Ureter (tissue), 1 donor: ENCODE results near the gene NEXN. TPM values are rescaled to one million over a fixed set of nuclear protein-coding genes. Genes with fewer than 3 reads are reported as not detected.
"Not testable (repeated sequence)": the region's sequence is repeated elsewhere in the genome, so short reads cannot be mapped to it uniquely, and the experiment has no call there.

Source experiments
- DNase-seq: peaks from one replicate; pipeline ENCODE4 v3.0.0-alpha.2; 2020; ENCODE audit warnings: low spot score
- total RNA-seq: library from RNA; stranded (reverse); gene quantifications from one replicate; pipeline ENCODE4 v1.2.4, GENCODE V29; 2023
- donor health status: DM: yes; HTN: yes; CAD: no.

NEXN gene
- total RNA-seq, 1 donor from 2014 or later, result 22.9 TPM

DNA sequence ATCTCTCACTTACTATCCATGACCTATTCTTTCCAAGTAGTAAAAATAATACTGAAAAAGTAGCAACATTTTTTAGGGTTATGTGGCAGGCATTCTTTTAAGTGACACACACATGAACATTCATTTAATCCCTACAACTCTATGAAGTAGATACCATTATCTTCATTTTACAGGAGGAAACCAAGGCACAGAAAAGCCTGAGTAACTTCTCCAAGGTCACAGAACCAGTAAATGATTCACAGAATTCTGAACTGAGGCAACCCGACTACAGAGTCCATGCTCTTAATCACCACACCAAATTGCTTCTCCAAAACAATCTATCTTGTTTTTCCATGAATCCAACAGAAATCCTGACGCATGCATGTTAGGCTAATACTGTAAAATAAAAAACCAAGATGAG, 73.0 kb downstream of the NEXN start:
- DNase-seq, result no peak

- DNase-seq, result no peak
Observed at GRCh38 chr1:77966291-77966690, 77.9 kb downstream of the NEXN start.

- no peak for DNase-seq
Observed at GRCh38 chr1:77970192-77970591, 81.8 kb downstream of the NEXN start.

DNA sequence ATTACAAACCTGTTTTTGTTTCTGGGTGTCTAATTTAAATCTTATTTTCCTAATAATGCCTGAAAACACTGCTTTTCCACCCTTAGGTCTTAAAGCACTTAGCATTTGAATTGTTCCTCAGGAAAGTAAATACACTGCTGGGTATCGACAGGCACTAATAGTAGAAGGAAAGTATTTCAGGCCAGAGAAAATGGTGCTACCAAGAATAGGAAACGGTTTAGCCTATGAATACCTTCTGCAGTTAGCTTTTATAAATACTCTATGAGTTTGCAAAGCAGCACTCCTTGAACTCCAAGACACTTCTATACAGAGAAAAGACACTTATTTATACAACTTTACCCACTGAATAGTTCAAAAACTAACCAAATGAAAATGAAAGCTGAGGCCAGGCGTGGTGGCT, 83.7 kb downstream of the NEXN start:
- DNase-seq, result no peak

DNA sequence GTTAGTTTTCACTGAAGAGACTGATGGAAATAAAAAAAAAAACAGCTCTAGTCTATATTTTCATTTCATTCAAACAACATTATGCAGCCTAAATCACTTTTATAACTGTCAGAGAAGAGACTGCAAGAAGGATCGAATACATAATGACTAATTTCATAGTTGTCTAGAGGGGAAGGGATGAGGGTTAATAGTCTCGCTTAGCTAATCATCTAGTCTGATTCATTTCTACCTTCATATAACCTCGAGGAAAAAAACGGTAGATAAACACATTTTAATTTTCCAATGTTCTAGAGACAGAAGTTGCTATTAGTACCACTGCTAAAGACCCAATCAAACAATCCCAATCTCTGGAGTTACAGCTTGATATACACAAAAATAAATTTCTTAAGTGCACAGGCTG, 87.0 kb downstream of the NEXN start:
- no peak for DNase-seq

DNA sequence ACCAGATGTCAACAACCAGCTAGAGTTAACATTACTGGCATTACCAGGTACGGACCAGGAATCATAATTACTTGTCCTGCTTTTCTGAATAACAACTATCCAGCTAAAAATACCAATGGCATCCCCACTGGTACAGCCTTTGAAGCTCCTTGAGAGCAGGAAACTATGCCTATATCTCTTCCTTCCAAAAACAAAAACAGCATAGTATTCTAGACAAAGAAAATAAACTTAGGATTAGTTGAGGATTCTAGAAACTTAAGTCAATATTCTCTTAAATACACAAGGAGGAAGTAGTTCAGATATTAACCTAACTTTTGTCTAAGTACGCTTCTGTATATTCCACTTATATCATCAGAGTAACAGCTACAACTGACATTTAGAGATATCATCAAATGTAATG, 87.5 kb downstream of the NEXN start:
- no peak for DNase-seq

DNA sequence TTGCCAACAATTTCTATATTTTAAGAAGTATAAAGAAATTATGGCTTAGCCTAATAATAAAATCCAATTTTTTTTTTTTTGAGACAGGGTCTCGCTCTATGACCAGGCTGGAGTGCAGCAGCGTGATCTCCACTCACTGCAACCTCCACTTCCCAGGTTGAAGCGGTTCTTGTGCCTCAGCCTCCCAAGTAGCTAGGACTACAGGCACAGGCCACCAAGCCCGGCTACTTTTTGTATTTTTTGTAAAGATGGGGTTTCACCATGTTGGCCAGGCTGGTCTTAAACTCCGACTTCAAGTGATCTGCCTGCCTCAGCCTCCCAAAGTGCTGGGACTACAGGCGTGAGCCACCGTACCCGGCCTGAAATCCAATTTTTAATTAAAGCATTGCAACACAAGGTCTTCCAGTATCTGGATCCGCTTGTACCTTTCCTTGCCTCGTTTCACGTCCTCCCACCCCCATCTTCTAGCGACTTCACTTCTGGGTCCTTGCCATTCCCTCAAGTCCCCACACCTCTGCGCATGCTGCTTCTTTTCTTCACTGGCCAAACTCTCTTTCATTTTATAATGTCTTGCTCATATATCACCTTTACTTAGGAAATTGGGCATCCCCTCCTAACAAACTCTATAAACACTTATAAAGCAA, 88.1 kb downstream of the NEXN start:
- no peak for DNase-seq

DNA sequence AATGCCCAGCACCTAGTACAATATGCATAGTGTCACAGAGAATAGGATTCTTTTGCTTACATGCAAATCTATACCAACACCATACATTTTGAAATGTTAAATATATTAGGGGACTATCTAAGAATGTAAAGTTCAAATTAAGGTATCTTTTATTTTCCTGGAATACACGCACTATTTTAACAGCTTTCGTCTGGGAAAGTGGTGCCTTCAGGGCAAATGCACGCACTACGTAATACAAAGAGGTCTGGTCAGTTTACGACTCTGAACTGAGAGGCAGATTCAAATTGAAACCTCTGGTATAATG, 89.5 kb downstream of the NEXN start:
- DNase-seq, result no peak

- peak; percentile 85 for DNase-seq
Observed at GRCh38 chr1:77978293-77978968, 90.0 kb downstream of the NEXN start.

GRCh38 chr1:77978969-77979876, 90.8 kb downstream of the NEXN start, which contains the start of gene FUBP1:
TSS of gene FUBP1 (minus strand) at chr1:77979072. CDS start at chr1:77979004, 68 bp downstream.
- DNase-seq, result peak; percentile 98

DNA sequence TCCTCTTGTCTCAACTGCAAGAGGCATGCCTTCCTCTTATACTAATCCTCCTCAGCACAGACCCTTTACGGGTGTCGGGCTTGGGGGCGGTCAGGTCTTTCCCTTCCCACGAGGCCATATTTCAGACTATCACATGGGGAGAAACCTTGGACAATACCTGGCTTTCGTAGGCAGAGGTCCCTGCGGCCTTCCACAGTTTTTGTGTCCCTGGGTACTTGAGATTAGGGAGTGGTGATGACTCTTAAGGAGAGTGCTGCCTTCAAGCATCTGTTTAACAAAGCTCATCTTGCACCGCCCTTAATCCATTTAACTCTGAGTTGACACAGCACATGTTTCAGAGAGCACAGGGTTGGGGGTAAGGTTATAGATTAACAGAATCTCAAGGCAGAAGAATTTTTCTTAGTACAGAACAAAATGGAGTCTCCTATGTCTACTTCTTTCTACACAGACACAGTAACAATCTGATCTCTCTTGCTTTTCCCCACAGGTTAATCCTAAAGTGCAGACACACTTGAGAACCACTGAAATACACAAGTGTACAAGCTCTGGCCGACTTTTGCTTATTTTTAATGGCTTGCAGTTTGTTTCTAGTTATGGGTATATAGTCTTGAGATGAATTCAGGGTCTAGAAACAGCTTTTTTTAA, 95.0 kb downstream of the NEXN start:
- not testable (repeated sequence) for DNase-seq

GRCh38 chr1:77983997-77984355, 95.6 kb downstream of the NEXN start:
- no peak for DNase-seq

GRCh38 chr1:77984629-77985028, 96.2 kb downstream of the NEXN start:
- no peak for DNase-seq

GRCh38 chr1:77986810-77987209, 98.4 kb downstream of the NEXN start:
- no peak for DNase-seq

DNA sequence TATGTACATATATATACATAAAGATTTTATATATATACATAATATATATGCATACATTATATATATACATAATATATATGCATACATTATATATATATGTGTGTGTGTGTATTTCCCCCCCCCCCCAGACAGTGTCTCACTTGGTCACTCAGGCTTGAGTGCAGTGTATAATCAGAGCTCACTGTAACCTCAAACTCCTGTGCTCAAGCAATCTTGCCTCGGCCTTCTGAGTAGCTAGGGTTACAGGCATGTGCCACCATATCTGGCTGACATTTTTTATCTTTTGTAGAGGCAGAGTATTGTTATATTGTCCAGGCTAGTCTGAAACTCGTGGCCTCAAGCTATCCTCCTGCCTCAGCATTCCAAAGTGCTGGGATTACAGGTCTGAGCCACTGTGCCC, 99.5 kb downstream of the NEXN start:
- no peak for DNase-seq

GRCh38 chr1:77989744-77990143, 101.3 kb downstream of the NEXN start:
- DNase-seq, result no peak

DNA sequence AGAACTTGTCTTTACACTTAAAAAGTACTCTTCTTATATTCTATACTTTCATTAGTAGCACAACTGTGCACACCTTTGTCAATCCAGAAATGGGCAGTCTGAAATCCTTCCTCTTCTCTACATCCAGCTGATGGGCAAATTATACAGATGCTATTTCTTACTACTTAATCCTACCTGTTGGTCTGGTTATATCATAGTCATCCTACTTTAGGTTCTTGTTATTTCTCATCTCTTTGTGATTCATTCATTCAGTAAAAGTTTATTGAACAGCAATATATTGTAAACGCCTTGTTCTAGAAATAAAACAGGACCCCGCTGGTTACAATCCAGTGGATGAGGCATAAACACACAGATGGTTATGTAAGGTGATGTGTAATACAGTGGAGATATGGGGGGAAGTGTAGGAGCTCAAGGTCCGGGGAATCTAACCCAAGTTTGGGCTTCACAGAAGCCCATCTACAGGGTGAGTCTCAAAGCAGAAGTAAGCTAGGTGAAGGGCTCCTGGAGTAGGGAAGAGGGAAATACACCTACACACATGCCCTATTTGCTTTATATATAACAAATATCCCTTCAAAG, 102.3 kb downstream of the NEXN start:
- DNase-seq, result no peak

- DNase-seq, result no peak
Observed at GRCh38 chr1:77991638-77992037, 103.2 kb downstream of the NEXN start.
